WTC11 (cell line): ENCODE measurements around the gene ANG. TPM values are rescaled to one million over a fixed set of nuclear protein-coding genes. Genes with fewer than 3 reads are reported as not detected.

Experiments
- ATAC-seq: fragments of 200-7000 bp; cut with Tn5 transposase; 2 replicates; pipeline ENCODE4 v1.10.0; 2021; ENCODE audit warnings: mild to moderate bottlenecking, moderate library complexity
- CTCF ChIA-PET: fragments of 300-600 bp; sonication (Branson Sonifier 250); formaldehyde crosslinking; loops from one replicate; lab custom pipeline; 2021; ENCODE audit warnings: antibody characterized with exemption; lab: Charles Lee
- POLR2A ChIA-PET: fragments of 350-600 bp; sonication (Branson Sonifier 250); formaldehyde crosslinking; loops from one replicate; lab custom pipeline; 2021; ENCODE audit warnings: antibody characterized with exemption; lab: Charles Lee
- DNase-seq: peaks from one replicate; pipeline ENCODE4 v3.0.0; 2021; ENCODE audit warnings: low spot score
- H3K27ac Mint-ChIP-seq: 2 replicates; pipeline ENCODE4 v1.8.0; 2021; ENCODE audit warnings: mixed read lengths
- H3K27me3 Mint-ChIP-seq: 2 replicates; pipeline ENCODE4 v1.8.0; 2021; ENCODE audit warnings: low read depth, mild to moderate bottlenecking, moderate library complexity, mixed read lengths
- H3K36me3 Mint-ChIP-seq: 2 replicates; pipeline ENCODE4 v1.8.0; 2021; ENCODE audit warnings: mixed read lengths
- H3K4me1 Mint-ChIP-seq: 2 replicates; pipeline ENCODE4 v1.8.0; 2022; ENCODE audit warnings: mixed read lengths
- H3K4me3 Mint-ChIP-seq: 2 replicates; pipeline ENCODE4 v1.8.0; 2021; ENCODE audit warnings: mild to moderate bottlenecking, moderate library complexity, mixed read lengths
- H3K9me3 Mint-ChIP-seq: 2 replicates; pipeline ENCODE4 v1.8.0; 2021; ENCODE audit warnings: mixed read lengths
- AFF4 ChIP-seq: sonication (generic); formaldehyde crosslinking; IDR thresholded peaks from 2 replicates; pipeline ENCODE4 v1.8.1; 2023; ENCODE audit warnings: mild to moderate bottlenecking, missing genetic modification reagents, borderline replicate concordance
- ELF4 ChIP-seq: sonication (generic); formaldehyde crosslinking; IDR thresholded peaks from 2 replicates; pipeline ENCODE4 v1.8.1; 2022; ENCODE audit warnings: low read depth, mild to moderate bottlenecking, moderate library complexity, missing genetic modification reagents
- FOXJ3 ChIP-seq: sonication (generic); formaldehyde crosslinking; IDR thresholded peaks from 2 replicates; pipeline ENCODE4 v1.9.0; 2021; ENCODE audit warnings: missing genetic modification reagents, mild to moderate bottlenecking, borderline replicate concordance
- FOXK1 ChIP-seq: sonication (generic); formaldehyde crosslinking; IDR thresholded peaks from 2 replicates; pipeline ENCODE4 v1.8.0; 2022; ENCODE audit warnings: mild to moderate bottlenecking, moderate library complexity, missing genetic modification reagents
- FOXP1 ChIP-seq: sonication (generic); formaldehyde crosslinking; IDR thresholded peaks from 2 replicates; pipeline ENCODE4 v1.8.0; 2022; ENCODE audit warnings: missing genetic modification reagents, mild to moderate bottlenecking, moderate library complexity, borderline replicate concordance
- GTF2I ChIP-seq: fragments of 250-450 bp; sonication (Bioruptor Pico); conservative IDR thresholded peaks from 2 replicates; pipeline ENCODE4 v1.4.0; 2021; ENCODE audit warnings: mild to moderate bottlenecking
- MLX ChIP-seq: sonication (generic); formaldehyde crosslinking; IDR thresholded peaks from 2 replicates; pipeline ENCODE4 v1.8.1; 2023; ENCODE audit warnings: mild to moderate bottlenecking, missing genetic modification reagents, moderate library complexity
- MXD4 ChIP-seq: fragments of 250-450 bp; sonication (Bioruptor Pico); IDR thresholded peaks from 2 replicates; pipeline ENCODE4 v1.8.0; 2021; ENCODE audit warnings: mild to moderate bottlenecking, moderate library complexity, borderline replicate concordance
- RELA ChIP-seq: sonication (generic); formaldehyde crosslinking; IDR thresholded peaks from 2 replicates; pipeline ENCODE4 v1.8.1; 2022; ENCODE audit warnings: missing genetic modification reagents, mild to moderate bottlenecking, borderline replicate concordance
- SP1 ChIP-seq: sonication (generic); formaldehyde crosslinking; conservative IDR thresholded peaks from 2 replicates; pipeline ENCODE4 v1.8.1; 2022; ENCODE audit warnings: missing genetic modification reagents
- TCF7 ChIP-seq: sonication (generic); formaldehyde crosslinking; IDR thresholded peaks from 2 replicates; pipeline ENCODE4 v1.8.0; 2022; ENCODE audit warnings: mild to moderate bottlenecking, low read depth, missing genetic modification reagents, moderate library complexity
- TP53 ChIP-seq: sonication (generic); formaldehyde crosslinking; IDR thresholded peaks from 2 replicates; pipeline ENCODE4 v1.8.1; 2023; ENCODE audit warnings: mild to moderate bottlenecking, missing genetic modification reagents
- USF2 ChIP-seq: sonication (generic); formaldehyde crosslinking; IDR thresholded peaks from 2 replicates; pipeline ENCODE4 v1.8.1; 2023; ENCODE audit warnings: mild to moderate bottlenecking, missing genetic modification reagents, moderate library complexity
- ZMAT4 ChIP-seq: fragments of 250-450 bp; sonication (Bioruptor Pico); IDR thresholded peaks from 2 replicates; pipeline ENCODE4 v1.9.0; 2021; ENCODE audit warnings: mild to moderate bottlenecking
- ZNF219 ChIP-seq: sonication (generic); formaldehyde crosslinking; IDR thresholded peaks from 2 replicates; pipeline ENCODE4 v1.8.0; 2023; ENCODE audit warnings: missing genetic modification reagents, mild to moderate bottlenecking, borderline replicate concordance
- ZNF423 ChIP-seq: fragments of 250-450 bp; sonication (Bioruptor Pico); IDR thresholded peaks from 2 replicates; pipeline ENCODE4 v2.1.2; 2022; ENCODE audit warnings: mild to moderate bottlenecking, moderate library complexity
- ZNF425 ChIP-seq: fragments of 250-450 bp; sonication (Bioruptor Pico); conservative IDR thresholded peaks from 2 replicates; pipeline ENCODE4 v1.9.0; 2021; ENCODE audit warnings: mild to moderate bottlenecking
- ZSCAN18 ChIP-seq: fragments of 250-450 bp; sonication (Bioruptor Pico); IDR thresholded peaks from 2 replicates; pipeline ENCODE4 v2.1.2; 2022; ENCODE audit warnings: mild to moderate bottlenecking, moderate library complexity
- total RNA-seq: library from RNA; stranded (reverse); gene quantifications from 3 replicates; pipeline ENCODE4 v1.2.3, GENCODE V29; 2021

The ANG gene
- total RNA-seq, 1 experiment from 2014 or later: 4.8 TPM

GRCh38 chr14:20688167-20688839 is at the start of gene ANG (continued):
- TF ChIP-seq ZNF425 (no peak), TP53 (CRISPR knock-in tag) (no peak), FOXK1 (CRISPR knock-in tag) (no peak), GTF2I (no peak), MLX (no peak)

GRCh38 chr14:20641591-20641990 is 47.0 kb upstream of the ANG start, which contains the start of gene OR6S1:
TSS of gene OR6S1 (minus strand) at chr14:20641691. CDS start at chr14:20641691, 0 bp downstream.
- TF ChIP-seq SP1 (CRISPR knock-in tag) (no peak), FOXP1 (CRISPR knock-in tag) (no peak), ZNF423 (CRISPR knock-in tag) (no peak), TCF7 (CRISPR knock-in tag) (no peak), ZNF219 (no peak), GTF2I (no peak), USF2 (CRISPR knock-in tag) (no peak), ELF4 (CRISPR knock-in tag) (no peak), ZSCAN18 (CRISPR knock-in tag) (no peak), AFF4 (no peak), ZMAT4 (CRISPR knock-in tag) (no peak), RELA (no peak), FOXJ3 (CRISPR knock-in tag) (no peak), MXD4 (CRISPR knock-in tag) (no peak)
- ChIA-PET CTCF (no interaction called here), POLR2A (no interaction called here)
- ATAC-seq: no peak
- H3K4me3 Mint-ChIP-seq: no peak within 1 kb of the TSS
- H3K9me3 Mint-ChIP-seq: no peaks in the 10 kb centered on the region
- H3K36me3 Mint-ChIP-seq: no peaks in the 10 kb centered on the region
- no peaks in the 10 kb centered on the region for H3K4me1 Mint-ChIP-seq
- H3K27ac Mint-ChIP-seq: no peak within 1 kb of the TSS
- H3K27me3 Mint-ChIP-seq: peaks cover 11% of the 10 kb centered on the region
- DNase-seq: no peak
